H1 (cell line): ENCODE measurements around the gene RANBP9. TPM values are rescaled to one million over a fixed set of nuclear protein-coding genes. Genes with fewer than 3 reads are reported as not detected.
A peak's percentile ranks its signal among the peaks of the same experiment; 100 is the strongest.

Experiments used
- CTCF ChIA-PET: fragments of 300-600 bp; sonication (Branson Sonifier 250); formaldehyde crosslinking; loops from one replicate; lab custom pipeline; 2021; ENCODE audit not compliant: partially characterized antibody; lab: Charles Lee
- POLR2A ChIA-PET: fragments of 300-600 bp; sonication (Branson Sonifier 250); formaldehyde crosslinking; loops from one replicate; lab custom pipeline; 2021; ENCODE audit warnings: inconsistent platforms; ENCODE audit not compliant: partially characterized antibody; lab: Charles Lee
- DNase-seq, 2 experiments: peaks; one replicate each; pipeline versions ENCODE4 v3.0.0 to v3.0.0-alpha.2; 2010 to 2022; ENCODE audit warnings: low spot score in 2 of 2, low read depth in 1 of 2, mixed read lengths in 1 of 2
- FAIRE-seq: peaks from 2 replicates; lab custom pipeline; 2011; peaks lifted over from hg19 to GRCh38; lab: Jason Lieb, UNC
- H2AFZ ChIP-seq: 2 replicates; pipeline ENCODE4 v1.8.1; 2012; ENCODE audit warnings: low read length, inconsistent platforms
- H2AK5ac ChIP-seq: 2 replicates; pipeline ENCODE4 v1.6.1; 2013; ENCODE audit warnings: low read depth, low read length
- H2BK120ac ChIP-seq: replicated peaks from 2 replicates; pipeline ENCODE3; 2013; ENCODE audit warnings: low read depth, low read length, inconsistent platforms
- H2BK12ac ChIP-seq: 2 replicates; pipeline ENCODE4 v1.6.1; 2013; ENCODE audit warnings: low read depth, low read length
- H2BK15ac ChIP-seq: 2 replicates; pipeline ENCODE4 v1.6.1; 2013; ENCODE audit warnings: low read length
- H2BK20ac ChIP-seq: 2 replicates; pipeline ENCODE4 v1.6.1; 2013; ENCODE audit warnings: low read length
- H2BK5ac ChIP-seq: 2 replicates; pipeline ENCODE4 v1.6.1; 2013; ENCODE audit warnings: low read depth, low read length
- H3K14ac ChIP-seq: 2 replicates; pipeline ENCODE4 v1.6.1; 2013; ENCODE audit warnings: inconsistent platforms; ENCODE audit not compliant: insufficient read length
- H3K18ac ChIP-seq: 2 replicates; pipeline ENCODE4 v1.6.1; 2013; ENCODE audit warnings: low read length; ENCODE audit errors: extremely low read depth
- H3K23ac ChIP-seq: 2 replicates; pipeline ENCODE4 v1.6.1; 2013; ENCODE audit warnings: inconsistent platforms; ENCODE audit not compliant: insufficient read length
- H3K23me2 ChIP-seq: 2 replicates; pipeline ENCODE4 v1.6.1; 2013; ENCODE audit warnings: low read depth, low read length
- H3K27ac ChIP-seq: 2 replicates; pipeline ENCODE4 v1.6.1; 2011; ENCODE audit warnings: low read depth, low read length, inconsistent platforms
- H3K27me3 ChIP-seq, 4 experiments: replicated peaks in 1 of 4; 1 replicate in 1 of 4; 2 replicates in 3 of 4; pipeline versions ENCODE4 v1.6.1 to v1.8.1; 2011 to 2013; ENCODE audit warnings: low read length in 3 of 4, mild to moderate bottlenecking in 3 of 4, inconsistent platforms in 2 of 4, mixed read lengths in 2 of 4, moderate library complexity in 1 of 4; ENCODE audit not compliant: control insufficient read depth in 3 of 4, insufficient read depth in 3 of 4; ENCODE audit errors: extremely low read depth in 1 of 4
- H3K36me3 ChIP-seq, 4 experiments: 2 replicates each; pipeline versions ENCODE4 v1.6.1 to v1.8.1; 2011 to 2013; ENCODE audit warnings: mild to moderate bottlenecking in 4 of 4, low read length in 3 of 4, moderate library complexity in 2 of 4, control low read depth in 1 of 4, inconsistent platforms in 1 of 4; ENCODE audit not compliant: insufficient read depth in 4 of 4, control insufficient read depth in 2 of 4
- H3K4ac ChIP-seq: replicated peaks from 2 replicates; pipeline ENCODE3; 2013; ENCODE audit warnings: low read length, low read depth, mixed read lengths, inconsistent platforms; ENCODE audit not compliant: insufficient read length
- H3K4me1 ChIP-seq, 4 experiments: replicated peaks in 1 of 4; 1 replicate in 1 of 4; 2 replicates in 3 of 4; pipeline versions ENCODE4 v1.6.1 to v1.8.1; 2011 to 2013; ENCODE audit warnings: low read length in 3 of 4, inconsistent platforms in 2 of 4, mixed read lengths in 1 of 4; ENCODE audit not compliant: insufficient read depth in 4 of 4, control insufficient read depth in 3 of 4
- H3K4me2 ChIP-seq, 2 experiments: 2 replicates each; pipeline versions ENCODE4 v1.6.1 to v1.8.1; 2011 to 2013; ENCODE audit warnings: low read depth in 2 of 2, low read length in 2 of 2, control low read depth in 1 of 2, inconsistent platforms in 1 of 2, mild to moderate bottlenecking in 1 of 2; ENCODE audit not compliant: insufficient read depth in 1 of 2
- H3K4me3 ChIP-seq, 4 experiments: fragments of 200-600, 300-600 bp in 1 of 4; sonication (generic), shearing (Covaris generic), sonication (Bioruptor Twin) in 1 of 4; 2 replicates each; pipeline versions ENCODE4 v1.5.1 to v1.8.1; 2011 to 2016; ENCODE audit warnings: low read length in 4 of 4, low read depth in 3 of 4, control low read depth in 2 of 4, inconsistent platforms in 2 of 4, mild to moderate bottlenecking in 2 of 4, mixed read lengths in 1 of 4, moderate library complexity in 1 of 4; ENCODE audit not compliant: insufficient read depth in 2 of 4; ENCODE audit errors: extremely low read depth in 1 of 4
- H3K56ac ChIP-seq: replicated peaks from 2 replicates; pipeline ENCODE3; 2013; ENCODE audit warnings: low read depth, mild to moderate bottlenecking, mixed read lengths, low read length, inconsistent platforms; ENCODE audit not compliant: insufficient read length
- H3K79me1 ChIP-seq: 2 replicates; pipeline ENCODE4 v1.6.1; 2013; ENCODE audit warnings: low read depth, low read length, control low read depth
- H3K79me2 ChIP-seq, 2 experiments: 2 replicates each; pipeline versions ENCODE4 v1.6.1 to v1.8.1; 2012 to 2013; ENCODE audit warnings: low read length in 2 of 2, mild to moderate bottlenecking in 2 of 2, inconsistent platforms in 1 of 2; ENCODE audit not compliant: insufficient read depth in 2 of 2, control insufficient read depth in 1 of 2
- H3K9ac ChIP-seq, 4 experiments: replicated peaks in 1 of 4; 1 replicate in 1 of 4; 2 replicates in 3 of 4; pipeline versions ENCODE4 v1.6.1 to v1.8.1; 2011 to 2013; ENCODE audit warnings: low read depth in 3 of 4, low read length in 3 of 4, control low read depth in 2 of 4, mild to moderate bottlenecking in 2 of 4, moderate library complexity in 2 of 4, inconsistent platforms in 1 of 4; ENCODE audit errors: extremely low read depth in 1 of 4
- H3K9me3 ChIP-seq, 2 experiments: 2 replicates each; pipeline versions ENCODE4 v1.6.1 to v1.8.1; 2012 to 2013; ENCODE audit warnings: mild to moderate bottlenecking in 2 of 2, moderate library complexity in 2 of 2, control low read depth in 1 of 2, inconsistent platforms in 1 of 2, low read depth in 1 of 2, low read length in 1 of 2, mixed read lengths in 1 of 2; ENCODE audit not compliant: insufficient read depth in 2 of 2
- H4K20me1 ChIP-seq, 2 experiments: replicated peaks in 1 of 2; 2 replicates each; pipeline versions ENCODE3 to v1.8.1; 2011 to 2013; ENCODE audit warnings: inconsistent platforms in 2 of 2, low read length in 2 of 2, mild to moderate bottlenecking in 1 of 2; ENCODE audit not compliant: insufficient read depth in 2 of 2, control insufficient read depth in 1 of 2
- H4K5ac ChIP-seq: 2 replicates; pipeline ENCODE4 v1.6.1; 2013; ENCODE audit warnings: low read length, low read depth, mixed read lengths, inconsistent platforms; ENCODE audit not compliant: insufficient read length
- H4K8ac ChIP-seq: 2 replicates; pipeline ENCODE4 v1.8.0; 2013; ENCODE audit warnings: mild to moderate bottlenecking, moderate library complexity, low read length, inconsistent platforms; ENCODE audit not compliant: insufficient read depth; ENCODE audit errors: extremely low read depth
- H4K91ac ChIP-seq: replicated peaks from 2 replicates; pipeline ENCODE3; 2013; ENCODE audit warnings: low read length, mixed read lengths, inconsistent platforms; ENCODE audit not compliant: insufficient read length
- CBX5 ChIP-seq: fragments of 300-800, 300-1000 bp; sonication (generic); IDR thresholded peaks from 2 replicates; pipeline ENCODE4 v1.7.1; 2016; ENCODE audit warnings: antibody characterized with exemption, low read length, low read depth
- RFX5 ChIP-seq: IDR thresholded peaks from 2 replicates; pipeline ENCODE4 v1.6.1; 2011; ENCODE audit warnings: low read depth, low read length, improper control_type of control experiment, borderline replicate concordance
- WGBS, 2 experiments: shearing (Covaris generic) in 1 of 2; methylation state at CpG; one replicate each; pipeline versions ENCODE4 v1.1.6 to v1.1.7; 2013 to 2015; ENCODE audit warnings: low lambda C conversion rate in 2 of 2, mixed read lengths in 2 of 2, inconsistent platforms in 1 of 2, low coverage in 1 of 2, missing lambda C conversion rate in 1 of 2; ENCODE audit not compliant: insufficient replicate concordance in 2 of 2, insufficient coverage in 1 of 2, insufficient read length in 1 of 2; ENCODE audit errors: extremely low coverage in 1 of 2, missing lambda C conversion rate in 1 of 2; 5-methylcytosine and 5-hydroxymethylcytosine counted together
- polyA plus RNA-seq, 7 experiments: library from polyadenylated mRNA; depleted of rRNA in 3 of 7; stranded (reverse) in 5 of 7; unstranded in 2 of 7; fragments of >200 nt in 5 of 7; fragments of 200-250 nt in 2 of 7; gene quantifications; 1 replicate in 5 of 7; 2 replicates in 1 of 7; 4 replicates in 1 of 7; pipeline versions ENCODE4 v1.2.1 to v1.2.3, GENCODE V29; 2011 to 2013; ENCODE audit warnings: missing spikeins in 2 of 7, mixed read lengths in 2 of 7
- total RNA-seq: library from RNA; stranded (reverse); fragmentation: NEBNext Ultra II Directional; extraction: Animal tissue kit (Norgen Biotek cat#: 25700); gene quantifications from 2 replicates; pipeline ENCODE4 v1.2.1, GENCODE V29; 2021

The RANBP9 gene
- total and polyA plus RNA-seq, 2 of the 8 experiments (the other 6 are each of a cell fraction or from before 2014, with no cell fraction given): 13.0 to 36.7 TPM

DNA sequence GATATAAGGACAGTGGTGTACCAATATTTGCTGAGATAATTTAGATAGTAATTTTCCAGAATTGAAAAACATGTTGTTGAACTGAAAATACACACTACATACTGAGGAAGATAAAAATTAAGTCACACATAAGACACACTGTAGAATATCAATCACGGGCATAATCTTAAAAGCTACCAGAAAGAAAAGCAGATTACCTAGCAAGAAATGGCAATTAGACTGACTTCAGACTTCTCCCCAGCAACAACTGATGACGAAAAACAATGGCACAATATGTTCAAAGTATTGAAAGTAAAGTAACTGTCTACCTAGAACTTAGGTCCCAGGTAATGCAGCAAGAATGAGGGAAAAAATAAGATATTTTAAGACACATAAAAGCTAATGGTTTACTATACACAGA lies 50.0 kb downstream of the RANBP9 start:
- H3K79me2 ChIP-seq: peaks cover 4 to 79% of the 10 kb centered on the region in 2 experiments; a peak in 3 of 4 replicates
- H3K27ac ChIP-seq: no peak overlapping the region

More for the DNA sequence above, 50.0 kb downstream of the RANBP9 start:
- Histone ChIP-seq H3K23ac (no peak overlapping the region), H4K8ac (no peak overlapping the region), H3K4me1 (peaks cover 0 to 3% (median 0%) of the 10 kb centered on the region in 4 experiments; a peak in 2 of 7 replicates), H3K4ac (no peak overlapping the region), H3K4me2 (no peak overlapping the region), H4K5ac (no peak overlapping the region), H4K91ac (no peak overlapping the region), H3K9ac (no peak overlapping the region), H3K4me3 (no peak overlapping the region), H2BK20ac (no peak overlapping the region), H4K20me1 (peaks cover 0 to 4% of the 10 kb centered on the region in 2 experiments), H2BK5ac (no peak overlapping the region), H3K79me1 (no peaks in the 10 kb centered on the region), H3K14ac (no peak overlapping the region), H3K9me3 (no peaks in the 10 kb centered on the region), H2BK12ac (no peak overlapping the region), H3K23me2 (no peaks in the 10 kb centered on the region), H3K36me3 (no peaks in the 10 kb centered on the region), H2BK120ac (no peak overlapping the region), H2BK15ac (no peak overlapping the region), H2AFZ (no peak overlapping the region), H3K56ac (no peak overlapping the region), H3K27me3 (no peaks in the 10 kb centered on the region), H2AK5ac (no peak overlapping the region), H3K18ac (no peak overlapping the region)
- CTCF ChIA-PET: no interaction called here
- POLR2A ChIA-PET: no interaction called here
- WGBS, 2 experiments: 84% methylated on average over 2 of the region's 2 CpGs; no CpG with 5 or more reads in 1 of the 2 experiments
- DNase-seq (no peak), FAIRE-seq (no peak)
- TF ChIP-seq RFX5 (peak; percentile 67; the same call in 1 of the 2 replicates), CBX5 (no peak)
